ENCODE measurements around the gene FREY1.

GRCh38 chr11:45928535-45929215 lies 21.6 kb upstream of the FREY1 start:
- no peak for TF ChIP-seq CTCF (IDR thresholded peaks at IDR 0.05)
- no peak for TF ChIP-seq POLR2A (IDR thresholded peaks at IDR 0.05)
